Glomerular visceral epithelial cell (primary cell): ENCODE results near the gene RASSF4.

Experiments used
- DNase-seq: peaks from one replicate; pipeline ENCODE4 v3.0.0-alpha.2; 2016; ENCODE audit errors: extremely low spot score

Gene RASSF4, protein sequence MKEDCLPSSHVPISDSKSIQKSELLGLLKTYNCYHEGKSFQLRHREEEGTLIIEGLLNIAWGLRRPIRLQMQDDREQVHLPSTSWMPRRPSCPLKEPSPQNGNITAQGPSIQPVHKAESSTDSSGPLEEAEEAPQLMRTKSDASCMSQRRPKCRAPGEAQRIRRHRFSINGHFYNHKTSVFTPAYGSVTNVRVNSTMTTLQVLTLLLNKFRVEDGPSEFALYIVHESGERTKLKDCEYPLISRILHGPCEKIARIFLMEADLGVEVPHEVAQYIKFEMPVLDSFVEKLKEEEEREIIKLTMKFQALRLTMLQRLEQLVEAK

DNA sequence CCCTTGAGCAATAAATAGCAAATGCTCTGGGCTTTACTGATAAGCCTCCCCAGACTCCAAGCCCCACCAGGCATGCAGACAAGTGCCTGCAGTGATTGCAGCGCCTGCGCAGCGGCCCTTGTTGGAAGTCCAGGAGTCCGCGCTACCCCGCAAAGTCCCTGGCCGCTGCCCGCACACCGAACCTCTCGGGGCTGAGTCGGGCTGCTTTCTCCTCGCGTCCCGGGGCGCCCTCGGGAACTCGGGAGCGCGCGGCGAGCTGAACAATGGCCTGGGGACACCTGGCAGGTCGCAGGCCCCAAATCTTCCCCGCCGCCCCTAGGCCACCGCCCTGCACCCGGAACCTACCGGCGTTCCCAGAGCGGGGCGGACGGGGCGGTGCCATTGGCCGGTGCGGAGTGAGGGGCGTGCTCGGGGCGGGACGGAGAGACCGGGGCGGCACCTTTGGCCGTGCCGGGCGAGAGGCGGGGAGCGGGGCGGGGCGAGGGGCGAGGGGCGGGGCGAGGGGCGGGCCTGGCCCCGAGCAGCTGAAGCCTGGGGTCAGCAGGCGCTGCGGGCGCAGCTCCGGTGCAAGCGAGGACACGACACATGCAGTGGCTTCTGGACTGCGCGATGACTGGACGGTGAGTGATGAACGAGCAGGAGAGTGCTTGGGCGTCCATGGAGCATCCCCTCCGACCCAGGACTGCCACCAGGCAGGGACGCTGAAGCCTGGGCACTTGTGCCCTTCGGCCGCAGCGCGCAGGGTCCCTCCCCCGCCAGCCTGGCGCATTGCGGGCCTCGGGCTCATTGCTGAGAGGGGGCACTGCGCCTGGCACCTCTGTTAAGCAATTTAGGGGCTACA lies at the start of gene RASSF4:
Gene RASSF4 (plus strand): TSS at position 556 of the 841 bp plus-strand sequence. CDS start 10,401 bp downstream, outside the sequence.
- peak; percentile 88 for DNase-seq

DNA sequence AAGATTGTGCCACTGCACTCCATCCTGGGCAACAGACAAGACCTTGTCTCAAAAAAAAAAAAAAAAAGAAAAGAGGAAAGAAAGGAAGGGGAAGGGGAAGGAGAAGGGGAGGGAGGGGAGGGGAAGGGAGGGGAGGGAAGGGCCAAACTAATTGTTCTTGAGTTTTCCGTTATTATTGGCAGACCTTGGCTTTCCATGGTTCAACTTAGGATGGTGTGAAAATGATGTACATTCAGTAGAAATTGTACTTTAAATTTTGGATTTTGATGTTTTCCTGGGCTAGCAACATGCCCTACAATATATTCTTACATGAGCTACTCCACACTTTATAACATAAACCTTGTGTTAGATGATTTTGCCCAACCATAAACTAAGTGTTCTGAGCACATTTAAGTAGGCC lies 49.7 kb upstream of the RASSF4 start:
- DNase-seq: no peak

DNA sequence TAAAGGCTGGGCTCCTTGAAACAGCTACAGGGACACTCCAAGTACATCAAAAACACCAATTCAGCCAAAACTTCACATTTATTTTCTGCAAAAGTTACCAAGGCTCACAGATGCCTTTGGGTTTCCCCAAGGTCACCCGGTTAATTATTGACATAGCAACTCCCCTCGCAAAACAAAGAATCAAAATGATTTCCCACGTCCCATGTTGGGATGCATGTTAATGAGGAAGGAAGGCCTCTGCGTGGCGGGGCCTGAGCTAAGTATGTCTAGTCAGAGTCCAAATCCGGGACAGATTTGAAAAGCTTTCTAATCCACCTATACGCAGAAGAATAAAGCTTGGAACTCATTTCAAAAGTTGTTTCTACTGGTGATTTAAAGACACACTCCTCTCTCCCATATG lies 49.0 kb upstream of the RASSF4 start:
- DNase-seq: no peak

DNA sequence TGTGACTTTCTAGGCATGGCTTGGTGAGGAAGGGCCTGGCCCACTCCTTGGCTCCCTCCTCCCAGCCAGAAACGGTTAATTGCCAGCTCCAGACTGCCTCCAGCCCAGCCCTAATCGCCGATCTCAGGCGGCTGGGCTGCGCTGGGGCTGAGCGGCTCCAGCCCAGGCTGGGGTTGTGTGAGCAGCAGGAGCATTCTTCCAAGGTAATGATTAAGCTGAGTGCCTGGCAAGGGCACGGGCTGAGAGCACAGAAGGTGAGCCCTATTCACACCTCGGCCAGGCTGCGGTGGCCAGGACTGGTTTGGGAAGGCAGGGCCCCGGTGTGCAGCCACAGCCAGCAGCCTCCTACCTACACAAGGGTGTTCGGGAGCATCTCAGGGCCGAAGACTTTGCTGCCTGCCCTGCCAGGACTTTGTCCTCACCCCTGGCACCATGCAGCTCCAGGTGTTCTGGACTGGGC lies 48.5 kb upstream of the RASSF4 start, which contains the start of gene TMEM72:
Gene TMEM72 (plus strand): TSS at position 257 of the 460 bp plus-strand sequence. CDS start 176 bp downstream, at position 433.
- peak; percentile 65 for DNase-seq

DNA sequence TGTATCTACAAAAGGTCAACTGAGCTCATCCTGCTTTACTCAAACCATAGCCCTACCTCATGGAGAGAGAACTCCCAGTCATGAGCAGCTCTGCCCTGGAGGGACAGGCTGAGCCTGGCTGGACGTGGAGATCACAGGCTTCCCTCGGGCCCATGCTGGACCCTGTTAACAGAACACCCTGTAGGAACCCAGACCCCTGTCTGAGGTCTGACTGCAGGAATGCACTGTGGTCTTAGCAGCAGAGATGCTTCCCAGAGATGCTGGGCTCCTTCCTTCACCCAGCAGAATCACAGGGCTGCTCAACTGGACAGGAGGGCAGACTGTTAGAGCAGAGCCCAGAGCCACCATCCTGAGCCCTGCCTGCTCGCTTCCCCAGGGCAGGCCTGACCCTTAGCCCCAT lies 47.7 kb upstream of the RASSF4 start:
- DNase-seq: no peak

DNA sequence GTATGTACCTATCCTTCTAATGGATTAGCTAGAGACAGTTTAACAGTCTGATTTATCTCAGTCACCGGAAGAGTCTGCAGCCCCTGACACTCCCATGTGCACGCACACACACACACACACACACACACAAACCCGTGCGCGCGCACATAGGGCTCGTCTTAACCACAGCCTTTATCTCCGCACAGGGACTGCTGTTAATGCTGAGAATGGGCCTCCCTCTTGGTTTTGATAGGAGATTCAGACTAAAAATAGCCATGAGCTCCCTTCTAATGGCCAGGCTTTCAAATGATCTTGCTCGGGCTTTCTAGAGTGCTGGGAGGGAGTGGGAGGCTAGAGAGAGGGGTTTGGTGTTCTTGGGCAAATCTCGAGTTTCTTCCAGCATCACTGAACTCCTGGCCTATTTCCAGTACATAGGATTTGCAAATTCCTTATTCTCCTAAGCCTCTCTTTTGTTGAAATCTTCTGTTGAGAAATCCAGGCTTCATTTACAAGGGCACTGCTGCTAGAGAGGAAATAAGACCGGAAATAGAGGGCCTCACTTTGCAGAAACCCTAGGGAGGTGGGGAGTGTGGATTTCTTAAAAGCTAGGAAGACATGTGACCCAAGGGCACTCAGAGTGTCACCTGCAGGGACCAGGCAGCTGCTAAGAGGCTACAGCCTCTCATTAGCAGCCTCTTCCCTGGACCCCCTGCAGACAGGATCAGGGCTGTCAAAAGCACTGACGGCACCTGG lies 46.1 kb upstream of the RASSF4 start:
- no peak for DNase-seq

DNA sequence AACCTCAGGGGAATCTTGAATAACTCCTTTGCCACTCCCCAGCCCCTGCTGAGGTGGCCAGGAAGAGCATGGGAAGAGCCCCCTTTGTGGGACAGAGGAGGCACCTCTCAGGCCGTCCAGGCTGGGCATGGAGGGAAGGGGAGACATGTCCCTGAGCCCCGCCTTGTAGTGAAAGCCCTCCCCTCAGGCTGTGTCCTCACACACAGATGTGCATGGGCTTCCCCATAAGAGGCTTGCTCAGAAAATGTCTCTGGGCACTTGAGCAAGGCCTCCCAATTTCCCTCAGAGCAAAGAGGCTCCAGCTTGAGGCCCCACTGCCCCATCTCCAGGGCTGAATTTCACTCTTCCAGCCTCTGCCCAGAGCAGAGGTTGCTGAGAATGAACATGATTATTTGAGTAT lies 44.7 kb upstream of the RASSF4 start:
- no peak for DNase-seq

DNA sequence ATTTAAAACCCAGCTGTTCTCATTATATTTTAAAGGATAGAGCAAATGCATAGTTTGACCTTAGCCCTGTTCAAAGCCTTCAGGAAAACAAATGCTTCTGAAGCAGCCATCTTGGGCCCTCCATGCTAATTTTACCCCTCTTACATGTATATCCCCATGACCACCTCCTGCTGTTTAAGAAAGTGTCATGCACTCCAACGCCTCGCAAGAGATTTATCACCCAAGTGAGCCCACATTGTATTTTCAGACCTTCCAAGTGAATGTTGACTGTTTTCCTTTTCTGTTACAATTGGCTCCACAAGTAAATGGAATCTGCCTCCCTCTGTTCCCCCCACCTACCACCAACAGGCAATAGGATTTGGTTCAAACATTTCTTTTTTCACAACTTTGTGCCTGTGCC lies 43.2 kb upstream of the RASSF4 start:
- no peak for DNase-seq

DNA sequence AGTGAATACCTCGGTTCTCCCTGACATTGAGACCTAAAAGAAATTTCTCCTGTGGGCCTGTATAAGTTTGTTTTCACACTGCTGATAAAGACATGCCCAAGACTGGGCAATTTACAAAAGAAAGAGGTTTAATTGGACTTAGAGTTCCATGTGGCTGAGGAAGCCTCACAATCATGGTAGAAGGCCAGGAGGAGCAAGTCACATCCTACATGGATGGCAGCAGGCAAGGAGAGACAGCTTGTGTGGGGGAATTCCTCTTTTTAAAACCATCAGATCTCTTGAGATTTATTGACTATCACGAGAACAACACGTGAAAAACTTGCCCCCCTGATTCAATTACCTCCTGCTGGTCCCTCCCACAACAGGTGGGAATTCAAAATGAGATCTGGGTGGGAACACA lies 41.8 kb upstream of the RASSF4 start:
- DNase-seq: no peak

DNA sequence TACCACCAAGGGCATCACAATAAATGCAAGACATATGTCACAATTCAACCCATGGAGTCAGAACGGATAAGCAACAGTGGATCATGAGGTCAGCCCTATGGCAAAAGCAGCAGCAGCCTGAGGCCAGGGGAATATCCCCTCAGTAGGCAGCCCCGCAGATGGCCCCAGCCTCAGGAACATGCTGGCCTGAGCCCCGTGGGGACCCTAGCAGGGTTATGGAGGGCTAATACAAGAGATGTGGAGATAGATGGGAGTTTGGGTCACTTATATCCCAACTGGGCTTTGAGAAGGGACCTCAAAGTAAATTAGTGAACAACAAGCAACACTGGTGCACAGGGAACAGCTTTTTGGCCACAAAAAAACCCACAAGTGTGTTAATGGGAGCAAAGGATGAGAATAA lies 39.4 kb upstream of the RASSF4 start:
- DNase-seq: no peak

DNA sequence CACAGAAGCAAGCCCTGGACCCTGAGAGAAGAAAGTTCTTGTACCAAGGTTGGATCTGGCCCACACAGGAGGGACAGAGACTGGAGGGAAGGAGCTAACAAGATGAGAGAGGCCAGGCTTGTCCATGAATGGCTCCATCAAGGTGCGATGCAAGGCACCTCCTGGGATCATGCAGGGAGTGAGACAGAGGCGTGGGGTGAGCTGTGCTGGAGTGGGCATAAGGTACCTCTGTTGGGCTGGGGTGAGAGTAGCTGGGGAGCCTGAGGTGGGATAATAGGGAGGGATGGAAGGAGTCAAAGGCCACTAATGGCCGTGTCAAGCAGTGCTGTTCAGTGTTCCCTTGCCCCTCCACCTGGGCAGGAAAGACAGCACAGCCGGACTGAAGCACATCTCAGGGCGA lies 38.5 kb upstream of the RASSF4 start:
- DNase-seq: no peak

DNA sequence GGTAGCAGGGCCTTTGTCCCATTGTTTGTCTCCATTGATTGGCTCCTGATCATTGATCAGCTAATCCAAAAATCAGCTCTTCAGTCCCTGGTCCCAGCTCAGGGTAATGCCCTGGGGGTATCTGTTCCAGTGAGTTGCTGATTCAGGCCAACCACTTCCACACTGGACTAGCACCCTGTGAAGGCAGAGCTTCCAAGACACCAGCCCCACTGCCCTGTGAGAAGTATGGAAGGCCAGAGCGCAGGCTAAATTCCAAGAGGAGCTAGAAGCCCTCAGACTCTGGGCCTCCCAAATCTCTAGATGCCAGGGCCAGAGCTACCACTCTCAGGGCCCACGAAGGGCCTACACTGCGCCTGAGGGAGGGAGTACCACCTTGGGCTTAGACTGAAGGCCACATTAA lies 38.1 kb upstream of the RASSF4 start:
- no peak for DNase-seq

DNA sequence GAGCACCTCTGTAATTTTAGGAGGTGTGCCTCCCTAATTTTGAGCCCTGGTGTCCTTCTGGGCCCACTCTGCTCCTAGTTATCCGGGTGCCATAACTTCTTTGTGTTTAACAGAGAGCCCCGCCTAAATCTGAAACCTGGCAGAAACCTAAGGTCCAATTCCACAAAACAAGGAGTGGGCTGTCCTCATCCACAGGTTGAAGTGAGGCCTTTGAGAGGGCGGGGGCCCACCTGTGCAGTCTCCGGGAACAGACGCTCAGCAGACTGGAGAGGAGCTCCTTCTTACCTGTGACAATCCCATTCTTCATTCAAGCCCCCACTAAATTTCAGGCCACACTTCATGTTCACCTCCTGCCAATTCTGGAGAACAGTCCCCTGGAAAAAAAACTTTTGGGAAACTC lies 37.6 kb upstream of the RASSF4 start:
- no peak for DNase-seq

DNA sequence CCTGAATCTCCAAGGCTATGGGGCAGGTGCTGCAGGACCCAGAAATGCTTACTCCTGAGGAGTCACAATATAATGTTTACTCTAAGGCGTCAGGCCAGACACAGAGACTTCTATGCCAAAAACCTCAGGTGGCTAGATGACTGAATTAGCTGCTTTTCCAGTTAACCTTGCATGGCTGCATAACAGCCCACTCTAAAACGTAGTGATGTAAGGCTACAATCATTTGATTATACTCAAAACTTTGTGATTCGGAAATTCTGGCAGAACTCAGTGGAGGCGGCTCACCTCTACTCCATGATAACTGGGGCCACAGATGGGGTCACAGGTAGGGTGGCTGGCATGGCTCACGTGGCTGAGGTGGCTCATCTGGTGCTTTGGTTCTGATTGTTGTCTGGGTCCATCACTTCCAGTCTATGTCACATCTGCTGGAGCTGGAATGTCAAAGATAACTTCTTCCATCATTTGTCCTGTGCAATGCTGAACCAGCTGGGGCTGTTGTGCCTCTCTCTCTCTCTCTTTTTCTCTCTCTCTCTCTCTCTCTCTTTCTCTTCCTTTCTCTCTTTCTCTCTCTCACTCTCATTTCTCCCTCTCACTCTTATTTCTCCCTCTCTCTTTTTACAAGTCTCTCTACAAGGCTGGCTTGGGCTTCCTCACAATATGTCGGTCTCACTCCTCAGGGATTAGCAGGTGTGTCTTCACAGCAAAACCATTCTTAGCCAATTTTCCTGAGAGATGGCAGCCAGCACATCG lies 36.6 kb upstream of the RASSF4 start:
- no peak for DNase-seq

DNA sequence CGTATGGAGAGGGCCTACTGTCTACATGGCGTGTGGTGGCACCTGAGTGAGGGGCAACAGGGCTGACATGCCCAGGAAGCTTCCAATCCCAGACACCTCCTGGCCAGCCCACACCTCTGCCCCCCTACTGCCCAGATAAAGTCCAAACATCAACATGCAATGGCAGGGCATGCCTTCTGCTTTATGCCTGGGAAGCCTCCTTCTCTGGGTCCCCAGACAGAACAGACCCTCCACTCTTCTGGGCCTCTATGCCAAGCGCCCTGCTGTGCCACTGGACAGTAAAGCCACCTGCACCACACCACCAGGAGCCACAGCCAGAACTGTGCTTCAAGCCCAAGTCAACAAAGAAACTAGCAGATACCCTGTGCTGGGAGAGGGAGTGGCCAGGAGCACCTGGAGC lies 36.0 kb upstream of the RASSF4 start:
- DNase-seq: no peak

DNA sequence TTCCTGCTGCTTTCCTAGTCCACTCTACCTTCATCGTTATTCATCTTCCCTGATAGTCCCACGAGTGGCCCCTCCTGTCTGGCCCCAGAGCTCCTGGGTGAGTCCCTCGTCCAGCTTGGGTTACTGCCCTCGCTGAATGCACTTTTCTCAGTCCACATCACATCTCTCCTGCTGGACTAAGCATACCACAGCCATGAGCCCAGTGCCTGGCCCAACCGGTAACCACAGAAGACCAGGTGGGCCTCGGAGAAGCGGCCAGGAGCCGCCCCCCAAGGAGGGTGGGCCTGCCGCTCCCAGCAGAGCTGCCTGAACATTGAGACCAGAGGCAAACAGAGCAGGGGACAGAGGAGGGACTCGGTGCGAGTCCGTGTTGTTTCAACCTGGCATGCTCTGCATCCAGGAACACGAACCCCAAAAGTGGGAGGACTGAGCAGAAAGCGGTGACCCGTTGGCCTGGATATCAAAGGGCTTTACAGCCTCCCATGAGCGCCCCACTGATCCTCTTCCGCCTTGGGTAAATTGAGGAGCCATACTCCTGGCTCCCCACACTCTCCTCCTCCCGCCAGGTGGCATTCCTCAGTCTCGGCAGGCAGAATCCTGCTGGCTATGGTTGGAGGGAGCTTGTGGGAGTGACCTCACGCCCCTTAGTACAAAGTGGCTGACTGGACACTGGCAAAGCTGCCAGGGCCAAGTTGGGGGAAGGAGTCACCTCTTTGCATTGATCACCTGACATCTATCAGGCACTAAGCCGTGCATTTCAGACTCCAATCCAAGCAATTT lies 35.2 kb upstream of the RASSF4 start:
- no peak for DNase-seq

DNA sequence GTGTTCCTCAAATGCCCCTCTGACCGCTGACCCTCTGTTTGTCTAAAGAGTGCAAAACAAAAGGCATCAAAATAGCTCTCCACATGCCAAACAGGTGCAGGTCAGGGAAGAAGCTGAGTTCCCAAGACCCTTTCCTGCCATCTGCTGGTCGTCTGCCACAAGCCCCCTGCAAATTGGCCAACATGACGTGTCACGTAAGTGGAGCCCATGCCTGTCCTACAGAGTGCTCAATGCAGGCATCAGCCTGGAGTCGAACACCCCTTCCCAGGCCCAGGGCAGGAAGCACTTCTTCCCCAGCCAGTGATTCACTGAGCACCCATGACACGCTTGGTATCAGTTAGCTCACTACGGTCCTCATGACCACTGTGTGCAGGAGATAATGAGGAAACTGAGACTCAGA lies 34.4 kb upstream of the RASSF4 start:
- no peak for DNase-seq

DNA sequence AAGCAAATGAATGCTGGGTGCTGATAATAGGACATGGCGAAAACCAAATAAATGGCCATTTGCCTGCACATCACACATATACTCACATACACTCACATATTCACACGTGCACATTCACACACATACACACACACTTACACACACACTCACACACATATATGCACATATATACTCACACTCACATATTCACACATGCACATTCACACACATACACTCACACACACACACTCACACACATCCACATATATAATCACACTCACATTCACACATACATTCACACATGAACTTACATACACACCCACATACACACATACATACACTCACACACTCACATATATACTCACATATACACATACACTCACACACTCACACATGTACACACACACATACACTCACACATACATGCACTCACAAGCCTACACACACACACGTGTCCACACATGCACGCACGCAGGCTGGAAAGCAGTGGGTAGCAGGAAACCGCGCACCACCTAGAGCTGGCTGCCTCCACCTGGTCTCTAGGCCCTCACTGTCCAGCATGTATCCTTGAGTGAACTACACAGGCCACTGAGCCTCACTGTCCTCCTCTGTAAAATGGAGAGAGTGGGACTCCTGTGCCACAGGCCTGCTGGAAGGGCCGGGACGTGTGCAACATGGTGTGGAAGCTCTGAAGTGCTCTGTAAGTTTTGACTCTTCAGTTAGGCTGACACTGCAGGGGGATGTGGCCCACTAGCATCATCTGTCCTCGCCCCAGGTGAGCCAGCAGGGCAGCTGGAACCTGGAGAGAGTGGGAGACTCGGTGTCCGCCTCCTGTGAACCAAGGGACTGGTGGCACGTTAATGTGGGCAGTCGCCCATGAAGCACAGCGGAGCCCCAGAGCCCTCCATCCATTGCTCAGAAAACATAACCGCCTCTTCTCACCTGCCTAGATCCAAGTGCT lies 33.5 kb upstream of the RASSF4 start:
- DNase-seq: no peak

DNA sequence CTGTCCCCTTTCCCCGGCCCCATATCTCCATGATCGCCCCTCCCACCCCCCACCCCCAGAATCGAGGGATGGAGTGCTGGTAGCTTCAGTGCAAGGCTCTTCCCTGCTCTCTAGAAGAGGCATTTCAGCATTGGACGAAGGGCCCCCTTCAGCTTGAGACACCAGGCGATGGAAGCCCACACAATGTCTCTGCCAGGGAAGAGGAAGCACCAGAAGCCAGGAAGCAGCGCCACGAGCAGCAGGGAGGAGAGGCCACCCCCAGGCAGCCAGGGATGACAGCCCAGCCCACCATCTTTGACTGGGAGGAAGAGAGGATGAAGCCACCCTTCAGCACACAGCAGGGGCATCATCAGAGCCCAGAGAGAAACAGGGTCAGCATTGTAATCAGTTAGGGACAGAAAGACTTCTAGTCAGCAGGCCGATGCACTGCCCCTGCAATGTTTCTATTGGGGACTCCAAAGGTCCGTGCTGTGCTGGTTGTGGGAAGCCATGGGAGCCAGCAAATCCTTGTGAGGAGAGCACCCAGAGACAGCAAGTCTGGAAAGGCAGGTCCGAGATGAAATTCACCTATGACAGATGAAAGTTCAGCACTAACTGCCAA lies 32.8 kb upstream of the RASSF4 start:
- DNase-seq: no peak
